K562 (cell line): Measurements from ENCODE around the gene PTPRG. TPM values are rescaled to one million over a fixed set of nuclear protein-coding genes. Genes with fewer than 3 reads are reported as not detected.

Source experiments
- ATAC-seq: fragments of 200-7000 bp; cut with Tn5 transposase; 3 replicates; pipeline ENCODE4 v1.9.1; 2020; ENCODE audit warnings: moderate library complexity
- BruUV-seq: library from RNA; stranded (reverse); fragments of 400-500 nt; replicated peaks from 2 replicates; lab custom pipeline; 2021; lab: Mats Ljungman, UMichigan
- CTCF ChIA-PET: fragments of 300-600 bp; formaldehyde crosslinking; extraction: SDS; loops from one replicate; lab custom pipeline; 2021; ENCODE audit warnings: low intra/inter-chr PET ratio; lab: Yijun Ruan, JAX
- POLR2A ChIA-PET: fragments of 300-600, 350-650 bp; sonication (Branson Sonifier 250); formaldehyde crosslinking; extraction: SDS; loops from one replicate; lab custom pipeline; 2021; ENCODE audit warnings: antibody characterized with exemption, inconsistent platforms; lab: Yijun Ruan, JAX
- DNase-seq, 4 experiments: peaks; one replicate each; pipeline versions ENCODE4 v3.0.0 to v3.0.0-alpha.2; 2011 to 2018; ENCODE audit warnings: low spot score in 3 of 4, mixed read lengths in 3 of 4; ENCODE audit errors: extremely low read depth in 1 of 4
- FAIRE-seq: peaks from 2 replicates; lab custom pipeline; 2011; peaks lifted over from hg19 to GRCh38; lab: Jason Lieb, UNC
- H2AFZ ChIP-seq: 2 replicates; pipeline ENCODE4 v1.6.0; 2011; ENCODE audit warnings: low read depth, low read length, control low read depth, inconsistent platforms
- H3K27ac ChIP-seq: fragments of 200-600 bp; 3 replicates; pipeline ENCODE4 v1.8.0; 2011; ENCODE audit warnings: low read depth, mild to moderate bottlenecking, control low read depth, inconsistent platforms, low read length, moderate library complexity, mixed read lengths; ENCODE audit errors: extremely low read depth
- H3K27me3 ChIP-seq, 2 experiments: fragments of 300-600 bp in 1 of 2; 2 replicates in 1 of 2; 3 replicates in 1 of 2; pipeline versions ENCODE4 v1.6.0 to v1.8.0; 2011; ENCODE audit warnings: inconsistent platforms in 2 of 2, low read length in 2 of 2, mild to moderate bottlenecking in 1 of 2, mixed read lengths in 1 of 2, moderate library complexity in 1 of 2; ENCODE audit not compliant: control insufficient read depth in 2 of 2, insufficient read depth in 2 of 2
- H3K36me3 ChIP-seq: fragments of 300-600 bp; 3 replicates; pipeline ENCODE4 v1.8.0; 2011; ENCODE audit warnings: mild to moderate bottlenecking, low read length, inconsistent platforms; ENCODE audit not compliant: control insufficient read depth, insufficient read depth
- H3K4me1 ChIP-seq, 2 experiments: fragments of 200-600 bp in 1 of 2; replicated peaks in 1 of 2; 2 replicates in 1 of 2; 3 replicates in 1 of 2; pipeline versions ENCODE4 v1.5.1 to v1.8.0; 2011; ENCODE audit warnings: inconsistent platforms in 2 of 2, low read length in 2 of 2, mild to moderate bottlenecking in 1 of 2, mixed read lengths in 1 of 2, moderate library complexity in 1 of 2; ENCODE audit not compliant: control insufficient read depth in 2 of 2, insufficient read depth in 2 of 2
- H3K4me2 ChIP-seq: 2 replicates; pipeline ENCODE4 v1.6.1; 2011; ENCODE audit warnings: low read length, control low read depth, inconsistent platforms, mixed read lengths; ENCODE audit not compliant: insufficient read depth
- H3K4me3 ChIP-seq: fragments of 200-600 bp; sonication (generic), shearing (Covaris generic); 2 replicates; pipeline ENCODE4 v1.5.1; 2016; ENCODE audit warnings: control low read depth, inconsistent platforms
- H3K79me2 ChIP-seq: fragments of 200-600 bp; 3 replicates; pipeline ENCODE4 v1.8.0; 2011; ENCODE audit warnings: low read length, inconsistent platforms; ENCODE audit not compliant: control insufficient read depth, insufficient read depth
- H3K9ac ChIP-seq, 2 experiments: 2 replicates each; pipeline versions ENCODE4 v1.6.0 to v1.6.1; 2011; ENCODE audit warnings: low read depth in 2 of 2, low read length in 2 of 2, control low read depth in 1 of 2, inconsistent platforms in 1 of 2, mild to moderate bottlenecking in 1 of 2, mixed read lengths in 1 of 2; ENCODE audit not compliant: insufficient read depth in 1 of 2
- H3K9me1 ChIP-seq: one replicate; pipeline ENCODE4 v1.6.0; 2011; ENCODE audit warnings: inconsistent platforms, mild to moderate bottlenecking, low read length, moderate library complexity; ENCODE audit not compliant: control insufficient read depth, insufficient read depth
- H3K9me3 ChIP-seq: replicated peaks from 2 replicates; pipeline ENCODE4 v1.5.1; 2011; ENCODE audit warnings: low read depth, low read length, inconsistent platforms; ENCODE audit not compliant: control insufficient read depth, insufficient read depth
- H4K20me1 ChIP-seq: replicated peaks from 2 replicates; pipeline ENCODE4 v1.6.1; 2011; ENCODE audit warnings: low read length, inconsistent platforms, mixed read lengths; ENCODE audit not compliant: control insufficient read depth, insufficient read depth
- ASH1L ChIP-seq: fragments of 450-650 bp; IDR thresholded peaks from 2 replicates; pipeline ENCODE4 v1.6.1; 2018; ENCODE audit warnings: borderline replicate concordance, mild to moderate bottlenecking, low read depth; ENCODE audit not compliant: partially characterized antibody
- ILK ChIP-seq: fragments of 450-650 bp; IDR thresholded peaks from 2 replicates; pipeline ENCODE4 v1.6.1; 2016; ENCODE audit warnings: missing genetic modification characterization, low read depth, mild to moderate bottlenecking, missing compliant biosample characterization, moderate library complexity, borderline replicate concordance
- WGBS: fragments of 100-300 bp; shearing (Covaris generic); methylation state at CpG from one replicate; pipeline ENCODE4 v1.1.6; 2016; ENCODE audit warnings: low coverage, mixed read lengths; ENCODE audit not compliant: insufficient coverage; ENCODE audit errors: missing lambda C conversion rate; 5-methylcytosine and 5-hydroxymethylcytosine counted together
- in situ Hi-C: fragments of 300-500 bp; cut with MboI; formaldehyde crosslinking; loops from 4 replicates; pipeline ENCODE4 v1.15.0; 2018; ENCODE audit warnings: inconsistent platforms, mixed read lengths
- intact Hi-C: fragments of 100-400 bp; cut with micrococcal nuclease; formaldehyde crosslinking; loops from 2 replicates; pipeline ENCODE4 v1.14.2; 2022
- polyA plus RNA-seq, 8 experiments: library from polyadenylated mRNA; depleted of rRNA in 4 of 8; stranded (reverse) in 5 of 8; unstranded in 3 of 8; fragments of >200 nt; fragmentation: Nextera tagmentation in 2 of 8; fragmentation: Illumina TruSeq in 1 of 8; extraction: Ambion mirVana in 2 of 8; extraction: Trizol in 1 of 8; gene quantifications; 2 replicates each; pipeline versions ENCODE4 v1.2.1 to v1.2.3, GENCODE V29; 2011 to 2014; ENCODE audit warnings: inconsistent platforms in 1 of 8, missing spikeins in 1 of 8
- total RNA-seq, 7 experiments: library from RNA; depleted of rRNA in 6 of 7; stranded (reverse); fragments of >200 nt in 6 of 7; fragmentation: Illumina TruSeq in 2 of 7; extraction: Trizol in 2 of 7; gene quantifications; 2 replicates each; pipeline versions ENCODE4 v1.2.1 to v1.2.3, GENCODE V29; 2011 to 2021; ENCODE audit warnings: low replicate concordance in 1 of 7
- TF ChIP-seq, protein P1 (sequence below): fragments of 450-650 bp; formaldehyde crosslinking; IDR thresholded peaks from 2 replicates; pipeline ENCODE4 v1.4.0; 2022; ENCODE audit warnings: missing genetic modification characterization

The PTPRG gene
- total and polyA plus RNA-seq, 9 of the 15 experiments (the other 6 are each of a cell fraction or from before 2014, with no cell fraction given) = 0.16 TPM; not detected in 8

DNA sequence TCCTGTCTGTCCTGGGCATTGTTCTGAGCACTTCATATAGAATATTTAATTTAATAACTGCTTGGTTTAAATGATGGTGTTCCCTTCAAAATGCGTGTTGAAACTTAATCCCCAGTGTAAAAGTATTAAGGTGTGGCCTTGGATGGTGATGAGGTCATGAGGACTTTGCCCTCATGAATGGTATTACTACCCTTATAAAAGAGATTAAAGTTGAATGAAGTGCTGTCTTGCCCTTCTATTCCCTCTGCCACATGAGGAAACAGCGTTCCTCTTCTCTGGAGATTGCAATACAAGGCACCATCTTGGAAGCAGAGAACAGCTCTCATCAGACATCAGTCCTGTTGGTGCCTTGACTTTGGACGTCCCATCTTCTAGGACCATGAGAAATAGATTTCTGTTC is 374.4 kb downstream of the PTPRG start:
- Histone ChIP-seq H4K20me1 (no peaks in the 10 kb centered on the region), H3K4me3 (no peak overlapping the region), H3K27ac (no peak overlapping the region), H3K9me3 (no peaks in the 10 kb centered on the region), H3K79me2 (no peaks in the 10 kb centered on the region), H3K9me1 (no peaks in the 10 kb centered on the region), H3K4me2 (no peak overlapping the region), H3K27me3 (no peaks in the 10 kb centered on the region), H3K9ac (no peak overlapping the region), H3K4me1 (no peaks in the 10 kb centered on the region), H3K36me3 (no peaks in the 10 kb centered on the region), H2AFZ (no peak overlapping the region)
- WGBS = 0% methylated on average over 2 of the region's 3 CpGs
- CTCF ChIA-PET = no interaction called here
- in situ Hi-C loops (no loop called here), intact Hi-C loops (no loop called here)
- POLR2A ChIA-PET = interaction anchor here (0.6 kb wide), 1 partner anchor 76 kb away, joined by 3 read pairs; no protein-coding TSS in a partner anchor
- ATAC-seq (no peak), FAIRE-seq (no peak), DNase-seq (no peak)
- no TSS peak for BruUV-seq
- no peak for TF ChIP-seq ILK (tag)
- TF ChIP-seq, protein P1, sequence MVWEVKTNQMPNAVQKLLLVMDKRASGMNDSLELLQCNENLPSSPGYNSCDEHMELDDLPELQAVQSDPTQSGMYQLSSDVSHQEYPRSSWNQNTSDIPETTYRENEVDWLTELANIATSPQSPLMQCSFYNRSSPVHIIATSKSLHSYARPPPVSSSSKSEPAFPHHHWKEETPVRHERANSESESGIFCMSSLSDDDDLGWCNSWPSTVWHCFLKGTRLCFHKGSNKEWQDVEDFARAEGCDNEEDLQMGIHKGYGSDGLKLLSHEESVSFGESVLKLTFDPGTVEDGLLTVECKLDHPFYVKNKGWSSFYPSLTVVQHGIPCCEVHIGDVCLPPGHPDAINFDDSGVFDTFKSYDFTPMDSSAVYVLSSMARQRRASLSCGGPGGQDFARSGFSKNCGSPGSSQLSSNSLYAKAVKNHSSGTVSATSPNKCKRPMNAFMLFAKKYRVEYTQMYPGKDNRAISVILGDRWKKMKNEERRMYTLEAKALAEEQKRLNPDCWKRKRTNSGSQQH (CRISPR knock-in tag) = no peak
- no peak for TF ChIP-seq ASH1L
